RWPE1 (cell line): ENCODE results near the gene FCGBP.

Source experiments
- CTCF ChIA-PET: fragments of 350-600 bp; sonication (Branson Sonifier 250); formaldehyde crosslinking; extraction: SDS; loops from one replicate; lab custom pipeline; 2021; lab: Yijun Ruan, JAX
- POLR2A ChIA-PET: fragments of 400-600 bp; formaldehyde crosslinking; extraction: SDS; loops from one replicate; lab custom pipeline; 2020; ENCODE audit warnings: antibody characterized with exemption; ENCODE audit not compliant: low non-redundant PET; lab: Yijun Ruan, JAX
- DNase-seq: peaks from one replicate; pipeline ENCODE4 v3.0.0; 2012; ENCODE audit warnings: low spot score
- H3K27ac ChIP-seq: fragments of 450-650 bp; 2 replicates; pipeline ENCODE4 v1.5.1; 2017
- CTCF ChIP-seq: fragments of 450-650 bp; conservative IDR thresholded peaks from 2 replicates; pipeline ENCODE4 v1.5.1; 2017; ENCODE audit warnings: low read depth, mild to moderate bottlenecking

The FCGBP gene

GRCh38 chr19:39935364-39935661 is 879 bp upstream of the FCGBP start:
- H3K27ac ChIP-seq, result no peak overlapping the region
- DNase-seq, result no peak
- POLR2A ChIA-PET, result no interaction called here
- no peak for TF ChIP-seq CTCF
- CTCF ChIA-PET, result no interaction called here

GRCh38 chr19:39929750-39930149 is 4.7 kb downstream of the FCGBP start:
- ChIA-PET POLR2A (no interaction called here), CTCF (interaction anchor here (0.6 kb wide), 2 partner anchors 36 to 137 kb away, joined by 3 to 4 read pairs; no protein-coding TSS in a partner anchor)
- no peak for DNase-seq
- no peak for TF ChIP-seq CTCF
- no peak overlapping the region for H3K27ac ChIP-seq

GRCh38 chr19:39928357-39928725 is 6.1 kb downstream of the FCGBP start:
- ChIA-PET CTCF (no interaction called here), POLR2A (no interaction called here)
- DNase-seq, result no peak
- TF ChIP-seq CTCF, result no peak
- H3K27ac ChIP-seq, result no peak overlapping the region

GRCh38 chr19:39927524-39928356 is 6.7 kb downstream of the FCGBP start:
- no peak for DNase-seq
- no peak for TF ChIP-seq CTCF
- POLR2A ChIA-PET, result no interaction called here
- H3K27ac ChIP-seq, result no peak overlapping the region
- CTCF ChIA-PET, result no interaction called here

GRCh38 chr19:39927076-39927475 is 7.4 kb downstream of the FCGBP start:
- no peak overlapping the region for H3K27ac ChIP-seq
- no peak for TF ChIP-seq CTCF
- no peak for DNase-seq
- ChIA-PET POLR2A (no interaction called here), CTCF (no interaction called here)

GRCh38 chr19:39926170-39926760 is 8.2 kb downstream of the FCGBP start:
- ChIA-PET CTCF (no interaction called here), POLR2A (no interaction called here)
- TF ChIP-seq CTCF, result no peak
- H3K27ac ChIP-seq, result no peak overlapping the region
- no peak for DNase-seq
